ENCODE results near the gene DMD.
"Not testable (repeated sequence)": the region's sequence is repeated elsewhere in the genome, so short reads cannot be mapped to it uniquely, and the experiment has no call there.

- not testable (repeated sequence) for TF ChIP-seq JUN, CTCF (IDR thresholded peaks at IDR 0.05)
Measured at GRCh38 chrX:31377821-31378220, 1833.5 kb downstream of the DMD start.

Data from A549 (cell line).